HEK293 (cell line): ENCODE data around the gene ERI3.

Source experiments
- CTCF ChIP-seq: fragments of 450-650 bp; formaldehyde crosslinking; IDR thresholded peaks from 2 replicates; pipeline ENCODE4 v1.5.1; 2016; ENCODE audit warnings: missing biosample characterization, missing genetic modification characterization
- ZNF114 ChIP-seq: fragments of 450-650 bp; formaldehyde crosslinking; IDR thresholded peaks from 2 replicates; pipeline ENCODE4 v1.5.0; 2017; ENCODE audit warnings: missing biosample characterization, missing genetic modification characterization
- ZNF366 ChIP-seq: fragments of 450-650 bp; formaldehyde crosslinking; conservative IDR thresholded peaks from 2 replicates; pipeline ENCODE4 v1.5.1; 2016; ENCODE audit warnings: missing biosample characterization, missing genetic modification characterization
- ZNF404 ChIP-seq: fragments of 450-650 bp; formaldehyde crosslinking; IDR thresholded peaks from 2 replicates; pipeline ENCODE4 v1.5.1; 2017; ENCODE audit warnings: missing biosample characterization, missing genetic modification characterization
- ZNF600 ChIP-seq: fragments of 450-650 bp; formaldehyde crosslinking; IDR thresholded peaks from 2 replicates; pipeline ENCODE4 v1.5.1; 2016; ENCODE audit warnings: missing biosample characterization, missing genetic modification characterization
- ZNF670 ChIP-seq: fragments of 450-650 bp; formaldehyde crosslinking; IDR thresholded peaks from 2 replicates; pipeline ENCODE4 v1.5.1; 2016; ENCODE audit warnings: missing biosample characterization, missing genetic modification characterization, low read depth
- ZSCAN5A ChIP-seq: fragments of 450-650 bp; formaldehyde crosslinking; IDR thresholded peaks from 2 replicates; pipeline ENCODE4 v1.5.1; 2016; ENCODE audit warnings: missing biosample characterization, missing genetic modification characterization

- TF ChIP-seq CTCF (tag by site-specific recombination): no peak
- no peak for TF ChIP-seq ZNF366 (tag by site-specific recombination)
- no peak for TF ChIP-seq ZNF404
- no peak for TF ChIP-seq ZNF114 (tag by site-specific recombination)
- TF ChIP-seq ZNF600 (tag by site-specific recombination): no peak
- TF ChIP-seq ZNF670: no peak
- no peak for TF ChIP-seq ZSCAN5A (tag by site-specific recombination)
These were observed 105.5 kb downstream of the ERI3 start for GRCh38 chr1:44249543-44249942.
